ENCODE results near the gene ANKRD26.

ANKRD26 gene

GRCh38 chr10:27020243-27020642, 80.1 kb downstream of the ANKRD26 start:
- TF ChIP-seq CTCF (IDR thresholded peaks at IDR 0.05; ENCODE audit: low read depth, low read length): no peak
- H3K4me3 ChIP-seq (ENCODE audit: low read depth, low read length): no peak overlapping the region

GRCh38 chr10:27019827-27020226, 80.5 kb downstream of the ANKRD26 start:
- no peak for TF ChIP-seq CTCF (IDR thresholded peaks at IDR 0.05; ENCODE audit: low read depth, low read length)
- no peak overlapping the region for H3K4me3 ChIP-seq (ENCODE audit: low read depth, low read length)

DNA sequence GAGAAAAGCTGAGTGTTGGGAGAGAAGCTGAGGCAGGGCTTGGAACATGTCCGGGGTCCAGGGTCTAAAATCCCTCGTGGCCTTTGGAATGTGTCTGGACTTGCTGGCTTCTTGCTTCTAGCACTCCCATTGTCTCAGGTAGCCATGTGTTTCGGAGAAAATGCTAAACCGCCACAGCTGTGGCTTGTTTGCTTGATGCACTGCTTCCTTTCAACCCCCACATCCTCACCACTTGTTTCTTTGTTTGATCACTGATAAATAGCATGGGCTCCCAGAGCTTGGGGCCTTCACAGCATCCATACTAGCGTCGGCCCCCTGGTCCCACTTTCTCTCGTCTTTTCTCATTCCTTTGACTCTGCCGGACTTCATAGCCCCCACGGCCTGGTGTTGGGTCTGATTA, 102.7 kb downstream of the ANKRD26 start:
- TF ChIP-seq CTCF (IDR thresholded peaks at IDR 0.05; ENCODE audit: low read depth, low read length): no peak
- H3K4me3 ChIP-seq (ENCODE audit: low read depth, low read length): no peak overlapping the region

DNA sequence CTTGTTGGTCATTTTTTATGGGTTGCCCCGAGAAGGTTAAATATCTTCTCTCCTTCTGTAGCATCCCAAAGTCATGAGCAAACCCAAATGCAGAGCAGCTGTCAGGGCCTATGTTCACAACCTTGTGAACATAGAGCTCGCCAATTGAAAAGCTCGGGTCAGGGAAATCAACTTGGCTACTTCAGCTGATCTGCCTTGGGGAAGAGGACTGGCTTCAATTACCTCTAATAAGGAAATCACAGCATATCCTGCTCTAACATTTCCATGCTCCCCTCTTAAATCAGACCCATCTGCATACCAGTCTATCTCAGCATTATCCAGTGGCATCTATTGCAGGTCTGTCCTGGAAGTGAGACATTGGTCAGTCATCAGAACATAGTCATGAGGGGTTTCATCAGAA, 105.6 kb downstream of the ANKRD26 start:
- TF ChIP-seq CTCF (IDR thresholded peaks at IDR 0.05; ENCODE audit: low read depth, low read length): no peak

DNA sequence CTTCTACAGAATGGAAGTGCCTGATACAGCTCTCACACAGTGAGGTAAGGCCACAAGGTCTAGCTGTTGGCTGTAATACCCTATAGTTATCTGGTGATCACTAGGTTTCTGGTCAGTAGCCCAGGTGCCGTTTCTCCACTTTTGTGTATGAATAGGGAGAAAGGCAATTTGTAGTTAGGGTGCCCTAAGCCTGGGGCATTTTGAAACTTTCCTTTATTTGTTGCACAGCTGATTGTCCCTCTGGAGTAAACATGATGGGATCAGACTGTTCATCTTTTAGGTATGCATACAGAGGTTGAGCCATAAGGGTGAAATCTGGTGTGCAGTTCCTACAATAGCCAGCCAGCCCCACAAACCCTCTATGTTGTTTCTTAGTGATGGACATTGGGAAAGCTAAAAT, 112.4 kb downstream of the ANKRD26 start:
- no peak overlapping the region for H3K4me3 ChIP-seq (ENCODE audit: low read depth, low read length)
- TF ChIP-seq CTCF (IDR thresholded peaks at IDR 0.05; ENCODE audit: low read depth, low read length): no peak

More for the DNA sequence above, 105.6 kb downstream of the ANKRD26 start:
- H3K4me3 ChIP-seq (ENCODE audit: low read depth, low read length): no peak overlapping the region

DNA sequence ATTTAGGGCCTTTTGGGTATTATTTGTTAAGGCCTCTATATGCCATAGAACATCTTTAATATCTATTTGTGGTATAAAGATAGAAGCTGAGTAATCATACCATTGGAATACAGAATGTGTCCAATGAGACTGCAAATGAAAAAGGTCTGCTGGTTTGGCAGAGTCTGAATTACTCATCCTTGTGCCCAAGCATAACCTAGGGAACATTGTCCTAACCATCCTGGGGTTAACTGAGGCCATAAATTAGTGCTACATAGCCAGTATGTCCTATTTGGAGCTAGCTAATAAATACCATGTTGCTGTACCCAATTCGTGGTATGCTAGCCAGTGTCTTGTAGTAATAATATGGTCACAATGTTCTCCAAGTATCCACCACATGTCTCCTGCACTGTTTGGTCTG, 117.1 kb downstream of the ANKRD26 start:
- no peak for TF ChIP-seq CTCF (IDR thresholded peaks at IDR 0.05; ENCODE audit: low read depth, low read length)
- no peak overlapping the region for H3K4me3 ChIP-seq (ENCODE audit: low read depth, low read length)

- H3K4me3 ChIP-seq (ENCODE audit: low read depth, low read length): no peak overlapping the region
- no peak for TF ChIP-seq CTCF (IDR thresholded peaks at IDR 0.05; ENCODE audit: low read depth, low read length)
Measured at GRCh38 chr10:26982058-26982457, 118.2 kb downstream of the ANKRD26 start.
